GM15510 (cell line): ENCODE data around the gene HPN.

Source experiments
- POLR2A ChIP-seq: IDR thresholded peaks from 3 replicates; pipeline ENCODE4 v1.6.1; 2011; ENCODE audit warnings: borderline replicate concordance; ENCODE audit not compliant: insufficient read length; ENCODE audit errors: extremely low read depth

Gene HPN

DNA sequence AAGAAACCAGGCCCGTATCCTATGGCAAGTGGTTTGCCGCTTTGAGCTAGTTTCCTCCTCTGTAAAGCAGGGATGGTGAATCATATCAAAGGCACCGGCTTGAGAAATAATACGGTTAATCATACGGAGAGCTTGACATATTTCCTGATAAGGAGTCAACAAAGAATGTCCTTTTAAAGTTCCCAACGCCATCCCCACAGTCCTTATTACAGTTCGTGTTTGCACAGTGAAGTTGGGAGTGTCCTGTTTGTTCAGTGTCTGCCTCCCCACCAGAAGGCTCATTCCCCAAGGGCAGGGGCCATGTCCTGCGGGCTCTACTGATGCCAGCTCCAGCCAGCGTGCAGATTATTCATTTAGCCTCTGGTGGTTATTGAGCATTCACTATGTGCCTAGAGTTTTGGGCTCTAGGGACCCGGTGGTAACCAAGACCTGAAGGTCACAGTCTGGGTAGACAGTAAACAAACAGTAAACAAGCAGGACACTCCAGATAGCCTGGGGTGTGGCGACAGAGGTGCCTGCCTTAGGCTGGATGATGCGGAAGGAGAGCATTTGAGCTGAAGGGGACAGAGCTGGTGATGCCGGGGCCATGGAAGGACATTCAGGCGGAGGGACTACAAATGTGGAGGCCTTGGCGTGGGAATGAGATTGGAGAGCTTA lies 35.1 kb upstream of the HPN start:
- TF ChIP-seq POLR2A = no peak

DNA sequence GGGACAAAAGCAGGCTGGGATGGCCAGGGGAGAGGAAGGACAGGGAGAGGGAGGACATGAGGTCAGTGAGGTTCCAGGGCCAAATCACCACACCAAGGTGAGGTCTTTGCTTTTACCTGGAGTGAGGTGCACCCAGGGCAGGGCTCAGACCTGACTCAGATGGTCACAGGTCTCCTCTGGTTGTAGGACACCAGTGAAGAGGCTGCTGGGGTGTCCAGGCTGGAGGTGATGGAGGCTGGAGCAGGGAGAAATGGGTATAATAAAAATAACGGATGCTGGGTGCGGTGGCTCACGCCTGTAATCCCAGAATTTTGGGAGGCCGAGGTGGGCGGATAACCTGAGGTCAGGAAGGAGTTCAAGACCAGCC lies 34.5 kb upstream of the HPN start:
- TF ChIP-seq POLR2A = no peak

DNA sequence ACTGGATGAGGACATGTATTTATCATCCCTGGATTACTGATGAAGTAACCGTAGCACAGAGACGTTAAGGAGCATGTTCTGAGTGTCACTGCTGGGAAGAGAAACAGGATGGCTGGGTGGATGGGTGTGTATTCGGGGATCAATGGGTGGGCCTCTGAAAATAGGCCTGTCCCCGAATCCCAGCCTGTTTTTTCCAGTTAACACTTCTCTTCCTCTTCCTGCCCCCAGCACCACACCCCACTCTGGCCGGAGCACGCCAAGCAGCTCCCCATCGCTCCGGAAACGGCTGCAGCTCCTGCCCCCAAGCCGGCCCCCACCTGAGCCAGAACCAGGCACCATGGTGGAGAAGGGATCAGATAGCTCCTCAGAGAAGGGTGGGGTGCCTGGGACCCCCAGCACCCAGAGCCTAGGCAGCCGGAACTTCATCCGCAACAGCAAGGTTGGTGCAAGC lies 32.6 kb upstream of the HPN start:
- no peak for TF ChIP-seq POLR2A

DNA sequence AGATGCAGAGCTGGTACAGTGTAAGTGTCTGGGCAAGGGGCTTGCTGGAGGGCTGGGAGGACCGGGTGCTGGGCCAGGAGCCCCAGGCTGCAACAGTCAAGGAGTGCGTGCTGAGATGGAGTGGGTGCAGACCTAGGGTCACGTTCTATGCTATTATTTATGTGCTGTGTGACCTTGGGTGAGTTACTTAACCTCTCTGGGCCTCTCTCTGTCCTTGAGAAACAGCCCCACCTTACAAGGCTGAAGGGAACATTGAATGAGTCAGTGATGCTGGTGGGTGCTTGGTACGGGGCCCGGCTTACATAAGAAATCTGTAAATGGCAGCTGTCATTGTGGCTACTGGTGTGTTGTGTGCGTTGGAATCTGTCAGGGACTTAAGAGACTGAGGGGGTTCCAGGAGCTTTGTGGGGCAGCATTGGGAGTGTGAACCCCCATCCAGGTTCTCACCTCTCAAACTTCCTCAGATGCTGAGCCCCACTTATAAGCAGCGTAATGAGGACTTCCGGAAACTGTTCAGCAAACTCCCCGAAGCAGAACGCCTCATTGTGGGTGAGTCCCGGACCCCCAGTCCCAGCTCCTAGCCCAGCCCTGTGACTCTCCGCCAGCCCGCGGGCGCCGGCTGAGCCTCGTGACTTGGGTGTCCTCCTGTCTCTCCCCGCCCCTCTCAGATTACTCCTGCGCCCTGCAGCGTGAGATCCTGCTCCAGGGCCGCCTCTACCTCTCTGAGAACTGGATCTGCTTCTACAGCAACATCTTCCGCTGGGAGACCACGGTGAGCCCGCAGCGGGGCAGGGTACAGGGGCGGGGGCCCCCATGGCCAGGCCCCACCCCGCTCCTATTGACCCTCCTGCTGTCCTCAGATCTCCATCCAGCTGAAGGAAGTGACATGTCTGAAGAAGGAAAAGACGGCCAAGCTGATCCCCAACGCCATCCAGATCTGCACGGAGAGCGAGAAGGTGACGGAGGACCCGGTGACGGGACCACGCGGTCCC lies 31.8 kb upstream of the HPN start:
- no peak for TF ChIP-seq POLR2A

DNA sequence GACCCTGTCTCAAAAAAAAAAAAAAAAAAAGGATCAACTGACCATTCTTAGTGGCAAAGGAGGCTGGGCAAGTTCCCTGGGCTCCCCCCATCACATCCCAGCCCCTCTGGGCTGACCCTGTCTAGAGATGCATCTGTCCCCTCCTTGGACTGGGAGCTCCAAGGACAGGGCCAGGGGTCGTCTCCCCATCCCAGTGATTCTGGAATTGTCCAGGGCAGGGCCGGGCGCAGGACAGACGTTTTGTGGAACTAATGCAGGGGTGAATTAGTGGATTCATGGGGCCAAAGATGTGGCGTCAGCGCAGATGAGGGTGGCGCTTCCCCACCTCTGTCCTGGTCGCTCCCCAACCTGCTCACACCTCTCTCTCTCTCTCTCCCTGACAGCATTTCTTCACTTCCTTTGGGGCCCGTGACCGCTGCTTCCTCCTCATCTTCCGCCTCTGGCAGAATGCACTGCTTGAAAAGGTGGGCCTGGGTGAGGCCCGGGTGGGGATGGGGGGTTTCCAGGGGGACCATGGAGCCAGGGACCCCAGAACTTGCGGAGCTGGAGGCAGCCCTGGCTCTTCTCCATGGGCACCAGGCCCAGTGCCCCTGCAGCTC lies 30.3 kb upstream of the HPN start:
- no peak for TF ChIP-seq POLR2A

DNA sequence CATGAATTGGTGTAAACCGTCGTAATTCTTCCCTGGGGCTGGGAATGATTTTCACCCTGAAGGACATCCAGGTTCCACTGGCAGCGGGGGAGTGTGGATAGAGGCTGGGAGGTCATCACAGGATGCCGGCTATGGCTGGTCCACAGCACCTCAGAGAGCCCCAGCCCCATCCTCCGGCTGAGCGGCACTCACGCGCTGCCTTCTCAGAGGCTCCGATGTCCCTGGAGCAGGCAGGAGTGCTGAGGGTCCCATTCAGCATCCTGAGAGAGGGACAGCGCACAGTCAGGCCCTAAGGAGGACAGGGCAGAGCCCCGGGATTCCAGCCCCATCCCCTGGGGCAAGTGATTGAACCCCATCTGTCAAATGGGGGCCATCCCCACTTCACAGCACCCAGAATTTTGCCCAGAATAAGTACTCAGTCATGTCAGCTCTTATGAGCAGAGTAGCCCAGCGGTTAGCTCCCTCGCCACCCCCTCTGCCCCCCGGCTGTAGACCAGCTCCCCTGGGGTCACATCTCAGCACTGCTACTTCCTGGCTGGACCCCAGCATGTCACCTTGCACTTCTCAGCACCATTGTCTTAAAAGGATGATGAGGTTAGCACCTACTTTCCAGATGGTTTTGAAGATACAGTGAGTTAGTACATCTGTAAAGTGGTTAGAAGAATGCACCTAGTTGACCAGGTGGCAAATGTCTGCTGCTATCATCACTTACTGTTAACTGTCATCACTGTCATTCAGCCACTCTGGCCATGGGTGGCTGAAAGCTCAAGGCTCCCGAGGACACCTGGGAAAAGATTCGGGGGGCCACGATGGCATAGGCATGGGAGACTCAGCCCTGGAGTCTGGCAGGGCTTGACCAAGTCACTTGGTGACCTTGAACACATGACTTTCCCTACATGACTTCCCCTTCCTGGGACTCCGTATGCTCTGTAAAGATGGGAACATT lies 29.5 kb upstream of the HPN start:
- no peak for TF ChIP-seq POLR2A

DNA sequence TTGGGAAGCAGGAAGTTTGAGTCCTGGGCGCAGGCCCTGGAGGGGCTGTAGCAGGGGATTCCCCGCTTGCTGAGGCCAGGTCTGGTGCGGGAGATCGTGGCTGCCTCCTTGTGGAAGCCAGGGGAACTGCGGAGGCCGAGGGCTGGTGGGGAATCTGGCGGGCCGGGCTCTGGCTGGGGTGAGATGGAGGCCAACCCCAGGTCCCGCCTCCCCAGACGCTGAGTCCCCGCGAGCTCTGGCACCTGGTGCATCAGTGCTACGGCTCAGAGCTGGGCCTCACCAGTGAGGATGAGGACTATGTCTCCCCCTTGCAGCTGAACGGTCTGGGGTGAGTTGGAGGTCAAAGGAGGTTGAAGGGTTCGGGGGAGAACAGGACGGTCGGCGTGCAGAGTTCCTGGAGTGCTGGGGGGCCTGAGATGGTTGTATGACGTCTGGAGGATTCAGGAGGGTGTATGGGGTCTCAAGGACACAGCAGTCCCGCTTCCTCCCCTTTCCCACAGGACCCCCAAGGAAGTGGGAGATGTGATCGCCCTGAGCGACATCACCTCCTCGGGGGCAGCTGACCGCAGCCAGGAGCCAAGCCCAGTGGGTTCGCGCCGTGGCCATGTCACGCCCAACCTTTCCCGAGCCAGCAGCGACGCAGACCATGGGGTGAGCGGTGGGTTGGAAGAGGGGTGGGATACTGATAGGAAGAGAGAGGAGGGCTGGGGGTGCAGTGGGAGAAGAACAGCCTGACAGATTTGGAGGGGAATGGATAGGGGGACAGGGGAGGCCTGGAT lies 28.3 kb upstream of the HPN start:
- TF ChIP-seq POLR2A = no peak

DNA sequence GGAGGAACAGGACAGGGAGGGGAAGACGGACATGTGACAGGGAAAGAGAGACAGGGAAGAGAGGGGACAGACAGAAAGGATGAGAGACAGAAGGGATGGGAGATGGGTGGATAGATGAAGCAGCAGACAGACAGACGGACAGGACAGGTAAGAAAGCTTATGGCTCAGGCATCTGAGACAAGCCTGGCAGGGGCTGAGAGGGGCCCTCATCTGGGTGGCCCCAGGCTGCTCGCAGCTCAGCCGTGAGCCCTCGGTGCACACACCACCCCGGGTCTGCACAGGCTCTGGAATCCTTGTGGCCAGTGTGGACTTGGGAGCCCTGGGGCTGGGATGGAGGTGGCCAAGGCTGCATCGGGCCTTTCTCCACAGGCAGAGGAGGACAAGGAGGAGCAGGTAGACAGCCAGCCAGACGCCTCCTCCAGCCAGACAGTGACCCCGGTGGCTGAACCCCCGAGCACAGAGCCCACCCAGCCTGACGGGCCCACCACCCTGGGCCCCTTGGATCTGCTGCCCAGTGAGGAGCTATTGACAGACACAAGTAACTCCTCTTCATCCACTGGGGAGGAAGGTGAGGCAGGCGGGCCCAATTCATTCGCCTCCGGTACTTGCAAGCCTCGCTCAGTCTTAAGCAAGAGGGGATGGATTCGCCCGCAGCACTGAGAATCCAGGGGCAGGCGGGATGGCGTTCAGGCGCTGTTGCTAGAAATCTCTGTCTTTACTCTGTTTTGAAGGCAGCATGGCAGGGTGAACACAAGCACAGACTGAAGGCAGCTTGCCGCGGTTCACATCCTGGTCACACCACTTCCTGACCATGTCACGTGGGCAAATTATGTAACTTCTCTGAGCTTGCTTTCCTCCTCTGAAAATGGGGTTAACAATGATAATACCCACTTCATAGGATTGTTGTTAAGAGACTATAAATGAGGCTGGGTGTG lies 27.4 kb upstream of the HPN start:
- no peak for TF ChIP-seq POLR2A

DNA sequence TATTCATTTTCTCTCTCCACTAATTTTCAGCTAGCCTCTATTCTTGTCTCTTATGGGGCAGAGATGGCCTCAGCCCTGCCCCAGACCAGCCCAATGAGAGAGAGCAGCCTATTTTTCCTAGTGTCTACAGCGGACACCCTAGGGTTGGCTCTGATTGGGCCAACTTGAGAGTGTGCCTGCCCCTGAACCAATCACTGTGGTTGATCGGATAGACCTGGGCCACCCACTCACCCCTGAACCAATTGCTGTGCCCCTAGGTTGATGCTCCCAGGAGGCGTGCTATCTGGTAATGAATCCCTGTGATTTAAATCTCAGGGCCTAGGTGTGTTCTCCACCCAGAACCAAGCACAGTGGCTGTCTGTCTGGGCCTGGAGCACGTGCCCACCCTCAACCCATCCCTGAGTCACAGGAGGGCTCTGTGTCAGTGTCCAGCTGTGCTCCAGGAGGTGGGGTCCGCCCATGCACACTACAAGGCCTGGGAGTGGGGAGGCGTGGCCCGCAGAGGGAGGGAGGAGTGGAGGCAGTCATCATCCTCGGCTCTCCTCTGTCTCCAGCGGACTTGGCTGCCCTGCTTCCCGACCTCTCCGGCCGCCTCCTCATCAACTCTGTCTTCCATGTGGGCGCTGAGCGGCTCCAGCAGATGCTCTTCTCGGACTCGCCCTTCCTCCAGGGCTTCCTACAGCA lies 26.1 kb upstream of the HPN start:
- no peak for TF ChIP-seq POLR2A

DNA sequence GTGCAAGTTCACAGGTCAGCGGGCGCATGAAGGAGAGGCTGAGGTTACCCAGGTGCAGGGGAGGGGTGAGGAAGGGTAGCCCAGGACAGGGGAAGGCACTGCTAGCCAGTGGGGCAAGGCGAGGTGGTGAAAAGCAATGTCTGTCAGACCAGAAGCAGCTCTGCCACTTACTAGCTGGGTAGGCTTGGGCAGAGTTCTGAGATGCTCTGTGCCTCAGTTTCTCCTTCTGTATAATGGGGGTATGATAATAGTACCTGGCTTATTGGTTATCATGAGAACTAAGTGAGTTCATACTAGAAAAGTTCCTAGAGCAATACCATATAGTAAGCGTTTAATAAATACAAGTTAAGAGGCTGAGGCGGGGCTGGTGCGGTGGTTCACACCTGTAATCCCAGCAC lies 25.6 kb upstream of the HPN start:
- no peak for TF ChIP-seq POLR2A

DNA sequence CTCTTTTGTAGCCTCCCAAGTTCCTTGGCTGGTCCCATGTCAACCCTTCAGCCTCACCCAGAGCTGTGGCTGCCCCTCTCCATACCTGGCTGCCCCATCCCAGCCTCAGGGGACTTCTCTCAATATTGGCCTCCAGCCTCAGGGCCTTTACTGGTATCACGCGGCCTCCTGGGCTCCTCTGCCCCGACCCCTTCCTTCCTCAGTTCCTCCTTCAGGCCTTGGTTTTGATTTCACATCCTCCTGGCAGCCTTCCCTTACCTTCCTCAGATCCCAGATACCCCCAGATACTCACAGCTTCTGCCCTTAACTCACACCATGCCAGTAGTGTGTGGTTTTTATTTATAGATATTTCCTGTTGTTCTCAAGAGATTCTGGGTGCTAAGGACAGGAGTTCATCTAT lies 24.0 kb upstream of the HPN start:
- no peak for TF ChIP-seq POLR2A

DNA sequence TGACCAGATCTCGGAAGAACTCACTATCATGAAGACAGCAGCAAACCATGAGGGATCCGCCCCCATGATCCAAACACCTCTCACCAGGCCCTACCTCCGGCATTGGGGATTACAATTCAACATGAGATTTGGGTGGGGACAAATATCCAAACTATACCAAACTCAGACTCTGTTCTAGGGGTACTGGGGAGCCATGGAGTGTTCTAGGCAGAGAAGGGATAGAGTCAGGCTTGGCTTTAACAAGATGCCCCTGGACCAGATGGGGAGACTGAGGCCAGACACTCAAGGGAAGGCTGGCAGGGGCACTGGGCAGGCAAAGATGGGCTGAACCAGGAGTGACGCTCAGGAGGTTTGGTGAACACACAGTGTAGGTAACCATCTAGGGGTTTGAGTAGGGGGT lies 23.1 kb upstream of the HPN start:
- TF ChIP-seq POLR2A = no peak
